HG03135 (cell line): Measurements from ENCODE around the gene GGA1.

ENCODE experiments used
- ATAC-seq: cut with Tn5 transposase; IDR thresholded peaks from one replicate; pipeline ENCODE4 v1.9.1; 2021; ENCODE audit warnings: mild to moderate bottlenecking, moderate library complexity; ENCODE audit not compliant: unreplicated experiment

GGA1 gene

DNA sequence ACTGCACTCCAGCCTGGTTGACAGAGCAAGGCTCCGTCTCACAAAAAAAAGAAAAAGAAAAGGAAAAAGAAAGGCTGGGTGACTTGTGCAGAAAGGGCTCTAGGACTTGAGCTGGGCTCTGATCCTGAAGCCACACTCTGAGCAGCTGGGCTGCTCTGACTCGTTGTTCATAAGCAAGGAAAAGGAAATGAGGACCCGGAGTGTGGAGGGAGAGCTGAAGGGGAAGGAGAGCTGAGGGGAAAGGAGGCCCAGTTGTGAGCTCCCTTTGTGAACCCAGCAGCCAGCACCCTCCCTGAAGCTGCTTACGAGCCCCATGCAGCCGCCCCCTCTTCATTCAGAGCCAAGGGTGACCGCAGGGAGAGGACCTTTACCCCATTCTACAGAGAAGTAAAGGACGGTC, 18.5 kb downstream of the GGA1 start:
- ATAC-seq: no peak

GRCh38 chr22:37627545-37627944, 18.9 kb downstream of the GGA1 start:
- no peak for ATAC-seq

- no peak for ATAC-seq
Observed at GRCh38 chr22:37628830-37629229, 20.2 kb downstream of the GGA1 start.

DNA sequence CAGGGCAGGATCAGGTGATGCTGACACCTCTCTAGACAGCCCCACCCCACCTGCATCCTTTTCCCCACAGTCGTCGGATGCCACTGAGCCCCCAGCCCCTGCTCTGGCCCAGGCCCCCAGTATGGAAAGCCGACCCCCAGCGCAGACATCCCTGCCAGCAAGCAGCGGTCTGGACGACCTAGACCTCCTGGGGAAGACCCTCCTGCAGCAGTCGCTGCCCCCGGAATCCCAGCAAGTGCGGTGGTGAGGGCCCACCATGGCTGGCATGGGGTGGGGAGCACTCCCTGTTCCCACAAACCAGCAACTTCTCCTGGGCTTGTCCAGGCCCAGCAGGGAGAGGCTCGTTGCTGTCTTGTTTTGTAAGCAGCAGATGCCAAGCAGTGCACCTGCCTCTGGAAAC, 21.3 kb downstream of the GGA1 start:
- no peak for ATAC-seq

GRCh38 chr22:37630839-37631435, 22.3 kb downstream of the GGA1 start:
- no peak for ATAC-seq

GRCh38 chr22:37631448-37632173, 23.0 kb downstream of the GGA1 start:
- no peak for ATAC-seq

GRCh38 chr22:37632174-37633088, 23.8 kb downstream of the GGA1 start:
- no peak for ATAC-seq

GRCh38 chr22:37633089-37633624, 24.5 kb downstream of the GGA1 start:
- peak; percentile 47 for ATAC-seq

GRCh38 chr22:37633625-37634416, 25.2 kb downstream of the GGA1 start:
- ATAC-seq: peak; percentile 40

GRCh38 chr22:37634417-37634924, 25.8 kb downstream of the GGA1 start:
- no peak for ATAC-seq

DNA sequence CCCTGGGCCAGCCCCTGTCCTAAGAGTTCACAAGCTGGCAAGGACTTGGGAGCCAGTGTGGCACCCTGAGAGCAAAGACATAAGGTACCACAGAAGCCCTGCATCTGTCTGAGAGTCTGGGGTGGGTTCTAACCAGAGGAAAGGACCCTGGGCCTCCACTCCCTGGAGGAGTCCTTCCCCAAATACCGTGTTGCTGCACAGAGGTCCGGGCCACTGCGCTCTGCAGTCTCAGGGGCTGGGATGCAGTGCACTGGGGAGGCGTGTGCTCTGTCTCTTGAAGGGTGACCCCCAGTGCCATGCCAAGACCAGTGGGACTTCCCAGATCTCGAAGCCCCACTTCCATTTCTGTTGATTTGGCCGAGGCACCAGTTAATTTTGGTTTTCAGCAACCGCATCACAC, 26.5 kb downstream of the GGA1 start:
- ATAC-seq: no peak

DNA sequence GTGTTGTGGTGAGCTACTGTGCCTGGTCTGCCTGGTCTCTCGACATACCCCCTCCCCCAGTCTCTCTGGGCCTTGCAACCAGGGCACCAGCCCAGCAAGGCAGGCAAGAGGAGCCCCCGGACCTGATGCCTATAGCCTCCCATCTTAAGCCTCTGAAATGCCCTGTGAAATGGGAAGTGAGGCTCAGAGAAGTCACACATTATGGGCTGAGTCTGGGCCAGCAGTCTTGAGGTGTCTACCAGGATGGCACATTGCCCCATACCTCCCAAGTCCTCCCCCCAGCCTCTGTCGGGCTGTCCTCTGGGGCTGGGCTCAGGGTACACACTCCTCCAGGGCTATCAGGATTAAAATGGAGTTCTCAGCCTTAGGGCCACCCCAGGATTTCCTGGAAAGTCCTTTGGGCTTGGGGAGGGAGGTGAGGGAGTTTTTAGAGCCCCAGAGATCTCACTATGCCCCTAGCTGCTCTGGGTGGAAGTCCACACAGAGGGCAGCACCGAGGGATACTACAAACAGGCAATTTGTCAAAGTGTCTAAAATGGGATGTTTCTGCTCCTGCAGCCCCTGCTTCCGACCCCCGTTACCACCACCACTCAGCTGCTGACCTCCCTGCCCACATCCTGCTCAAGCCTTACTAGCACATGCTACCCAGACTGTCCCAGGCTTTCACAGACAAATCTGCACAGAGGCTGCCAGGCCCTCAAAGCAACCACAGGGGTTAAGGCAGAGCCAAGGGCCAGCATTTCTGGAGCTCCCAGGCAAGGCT, 27.7 kb downstream of the GGA1 start:
- ATAC-seq: no peak

- no peak for ATAC-seq
Observed at GRCh38 chr22:37636949-37637273, 28.3 kb downstream of the GGA1 start.

- ATAC-seq: no peak
Observed at GRCh38 chr22:37638391-37639069, 29.9 kb downstream of the GGA1 start.

DNA sequence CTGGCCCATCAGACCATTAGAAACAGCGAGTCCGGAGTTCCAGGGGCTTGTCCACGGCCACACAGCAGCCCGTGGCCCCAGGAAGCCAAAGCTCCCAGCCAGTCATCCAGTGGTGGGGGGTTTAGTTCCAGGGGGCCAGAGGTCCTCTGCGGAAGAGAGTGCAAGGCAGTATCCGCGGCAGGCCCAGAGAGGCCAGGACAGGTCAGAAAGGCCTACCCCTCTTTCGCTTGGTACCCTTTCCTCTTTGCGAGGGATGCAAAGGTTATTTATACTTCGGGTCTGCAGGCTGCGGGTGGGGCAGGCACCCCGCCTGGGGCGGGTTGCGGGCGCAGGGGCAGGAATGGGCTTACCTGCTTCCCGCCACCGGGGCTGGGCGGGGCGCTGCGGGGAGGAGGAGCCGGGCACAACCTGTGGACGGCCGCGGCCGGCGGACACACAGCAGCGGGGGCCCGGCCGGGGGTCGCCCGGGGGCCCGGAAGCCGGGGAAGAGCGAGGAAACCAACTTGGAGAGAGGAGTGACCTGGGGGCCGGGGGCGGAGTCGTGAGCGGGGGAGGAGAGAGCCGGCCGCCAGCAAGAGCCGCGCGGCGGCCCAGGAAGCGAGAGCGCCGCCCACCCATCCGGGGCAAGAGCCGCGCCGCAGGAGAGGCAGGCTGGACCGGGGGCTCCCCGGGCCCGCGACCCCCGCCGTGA, 30.6 kb downstream of the GGA1 start, which contains the start of gene SH3BP1:
SH3BP1 (plus strand) TSS at position 600 of the 691 bp plus-strand sequence. CDS start 119 bp downstream, outside the sequence.
- ATAC-seq: no peak

- ATAC-seq: no peak
Observed at GRCh38 chr22:37639771-37640590, 31.3 kb downstream of the GGA1 start.
